Stimulated activated CD8-positive, alpha-beta memory T cell treated with anti-CD3 and anti-CD28 coated beads, Interleukin-12 subunit alpha, Interleukin-12 subunit beta, amount 100 ng/mL, for 4 hours (primary cell): ENCODE measurements around the gene ABCA13.
"Not testable (repeated sequence)": the region's sequence is repeated elsewhere in the genome, so short reads cannot be mapped to it uniquely, and the experiment has no call there.

Experiments used
- DNase-seq: peaks from one replicate; pipeline ENCODE4 v3.0.0-alpha.2; 2020; ENCODE audit warnings: low read depth

ABCA13 gene

GRCh38 chr7:48173756-48174382 is 2.6 kb downstream of the ABCA13 start:
- no peak for DNase-seq

- no peak for DNase-seq
Measured at GRCh38 chr7:48175019-48175418, 3.8 kb downstream of the ABCA13 start.

GRCh38 chr7:48176356-48176893 is 5.2 kb downstream of the ABCA13 start:
- DNase-seq, result no peak

GRCh38 chr7:48177271-48177670 is 6.0 kb downstream of the ABCA13 start:
- DNase-seq, result no peak

GRCh38 chr7:48179496-48180030 is 8.3 kb downstream of the ABCA13 start:
- DNase-seq, result no peak

GRCh38 chr7:48180981-48181380 is 9.7 kb downstream of the ABCA13 start:
- DNase-seq, result no peak

- DNase-seq, result no peak
Measured at GRCh38 chr7:48182718-48183369, 11.6 kb downstream of the ABCA13 start.

GRCh38 chr7:48183370-48183743 is 12.1 kb downstream of the ABCA13 start:
- DNase-seq, result no peak

- no peak for DNase-seq
Measured at GRCh38 chr7:48183965-48184364, 12.7 kb downstream of the ABCA13 start.

GRCh38 chr7:48188776-48189520 is 17.7 kb downstream of the ABCA13 start:
- no peak for DNase-seq

- DNase-seq, result no peak
Measured at GRCh38 chr7:48192996-48193395, 21.7 kb downstream of the ABCA13 start.

GRCh38 chr7:48193421-48193820 is 22.2 kb downstream of the ABCA13 start:
- DNase-seq, result no peak

GRCh38 chr7:48200946-48201589 is 29.8 kb downstream of the ABCA13 start:
- DNase-seq, result not testable (repeated sequence)

GRCh38 chr7:48202916-48203315 is 31.7 kb downstream of the ABCA13 start:
- not testable (repeated sequence) for DNase-seq

- no peak for DNase-seq
Measured at GRCh38 chr7:48207155-48207675, 36.0 kb downstream of the ABCA13 start.

- no peak for DNase-seq
Measured at GRCh38 chr7:48209004-48209600, 37.8 kb downstream of the ABCA13 start.

GRCh38 chr7:48213226-48213625 is 42.0 kb downstream of the ABCA13 start:
- no peak for DNase-seq

GRCh38 chr7:48217266-48217665 is 46.0 kb downstream of the ABCA13 start:
- no peak for DNase-seq

GRCh38 chr7:48217753-48218152 is 46.5 kb downstream of the ABCA13 start:
- no peak for DNase-seq

GRCh38 chr7:48224042-48224441 is 52.8 kb downstream of the ABCA13 start:
- no peak for DNase-seq

- no peak for DNase-seq
Measured at GRCh38 chr7:48225101-48225500, 53.8 kb downstream of the ABCA13 start.

- no peak for DNase-seq
Measured at GRCh38 chr7:48237354-48237753, 66.1 kb downstream of the ABCA13 start.
